ENCODE results near the gene NEMF.
"Not testable (repeated sequence)": the region's sequence is repeated elsewhere in the genome, so short reads cannot be mapped to it uniquely, and the experiment has no call there.

Gene NEMF

DNA sequence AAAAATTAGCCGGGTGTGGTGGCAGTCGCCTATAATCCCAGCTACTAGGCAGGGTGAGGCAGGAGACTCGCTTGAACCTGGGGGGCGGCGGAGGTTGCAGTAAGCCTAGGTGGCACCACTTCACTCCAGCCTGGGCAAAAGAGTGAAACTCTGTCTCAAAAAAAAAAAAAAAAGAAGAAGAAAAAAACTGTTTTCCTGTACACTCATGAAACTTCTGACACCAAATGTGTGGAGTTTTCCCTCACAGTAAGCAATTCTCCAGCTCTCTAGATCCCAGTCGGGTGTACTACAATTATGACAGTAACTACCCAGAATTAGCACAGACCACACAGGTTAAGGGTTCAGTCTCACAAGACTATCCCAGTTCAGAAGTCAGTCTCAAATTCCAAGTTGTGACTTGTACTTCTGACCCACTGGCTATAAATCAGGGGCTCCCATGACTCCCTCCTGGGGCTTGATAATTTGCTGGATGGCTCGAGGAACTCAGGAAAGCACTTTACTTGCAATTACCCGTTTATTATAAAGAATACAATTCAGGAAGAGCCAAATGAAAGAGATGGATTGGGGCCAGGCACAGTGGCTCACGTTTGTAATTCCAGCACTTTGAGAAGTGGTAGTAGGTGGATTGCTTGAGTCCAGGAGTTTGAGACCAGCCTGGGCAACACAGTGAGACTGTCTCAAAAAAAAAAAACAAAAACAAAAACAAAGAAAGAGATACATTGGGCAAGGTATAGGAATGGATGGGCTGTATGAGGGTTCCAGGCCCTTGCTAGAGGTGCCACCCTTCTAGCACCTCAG, 27.9 kb upstream of the NEMF start:
- TF ChIP-seq, protein P1, sequence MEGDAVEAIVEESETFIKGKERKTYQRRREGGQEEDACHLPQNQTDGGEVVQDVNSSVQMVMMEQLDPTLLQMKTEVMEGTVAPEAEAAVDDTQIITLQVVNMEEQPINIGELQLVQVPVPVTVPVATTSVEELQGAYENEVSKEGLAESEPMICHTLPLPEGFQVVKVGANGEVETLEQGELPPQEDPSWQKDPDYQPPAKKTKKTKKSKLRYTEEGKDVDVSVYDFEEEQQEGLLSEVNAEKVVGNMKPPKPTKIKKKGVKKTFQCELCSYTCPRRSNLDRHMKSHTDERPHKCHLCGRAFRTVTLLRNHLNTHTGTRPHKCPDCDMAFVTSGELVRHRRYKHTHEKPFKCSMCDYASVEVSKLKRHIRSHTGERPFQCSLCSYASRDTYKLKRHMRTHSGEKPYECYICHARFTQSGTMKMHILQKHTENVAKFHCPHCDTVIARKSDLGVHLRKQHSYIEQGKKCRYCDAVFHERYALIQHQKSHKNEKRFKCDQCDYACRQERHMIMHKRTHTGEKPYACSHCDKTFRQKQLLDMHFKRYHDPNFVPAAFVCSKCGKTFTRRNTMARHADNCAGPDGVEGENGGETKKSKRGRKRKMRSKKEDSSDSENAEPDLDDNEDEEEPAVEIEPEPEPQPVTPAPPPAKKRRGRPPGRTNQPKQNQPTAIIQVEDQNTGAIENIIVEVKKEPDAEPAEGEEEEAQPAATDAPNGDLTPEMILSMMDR (IDR thresholded peaks at IDR 0.05; ENCODE audit: unreplicated experiment in 3 of 3): no peak
- Mint-ChIP-seq H3K4me3 (no peak overlapping the region), H3K27ac (peak overlapping the region in 2 of 3 experiments; percentile 14 to 85), H3K9me3 (no peaks in the 10 kb centered on the region), H3K36me3 (ENCODE audit: low read depth) (no peaks in the 10 kb centered on the region), H3K4me1 (peaks cover 5% of the 10 kb centered on the region), H3K27me3 (ENCODE audit: low read depth) (peaks cover 4% of the 10 kb centered on the region)

DNA sequence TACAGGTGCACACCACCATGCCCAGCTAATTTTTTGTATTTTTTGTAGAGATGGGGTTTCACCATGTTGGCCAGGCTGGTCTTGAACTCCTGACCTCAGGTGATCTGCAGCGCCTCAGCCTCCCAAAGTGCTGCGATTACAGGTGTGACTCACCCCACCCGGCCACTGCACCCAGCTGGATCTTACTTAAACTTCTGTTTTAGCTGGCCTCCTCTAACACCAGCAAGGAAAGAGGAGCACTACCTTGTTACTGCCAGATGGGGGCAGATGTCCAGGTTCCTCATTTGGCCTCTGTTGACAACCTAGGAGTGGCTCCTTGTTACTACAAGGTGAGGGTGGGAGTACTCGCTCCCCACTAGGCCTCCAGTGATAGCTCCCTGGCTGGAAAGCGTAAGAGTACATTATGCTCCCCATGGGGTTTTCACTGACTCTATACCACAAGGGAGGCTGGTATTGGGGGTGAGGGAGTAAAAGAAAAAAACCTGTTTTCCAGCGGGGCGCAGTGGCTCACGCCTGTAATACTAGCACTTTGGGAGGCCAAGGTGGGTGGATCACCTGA, 27.1 kb upstream of the NEMF start:
- peaks cover 4% of the 10 kb centered on the region for H3K27me3 Mint-ChIP-seq (ENCODE audit: low read depth)
- H3K4me3 Mint-ChIP-seq: no peak overlapping the region
- H3K4me1 Mint-ChIP-seq: peaks cover 5% of the 10 kb centered on the region
- no peaks in the 10 kb centered on the region for H3K9me3 Mint-ChIP-seq
- TF ChIP-seq, protein P1 (IDR thresholded peaks at IDR 0.05; ENCODE audit: unreplicated experiment in 3 of 3): peak; percentile 49 to 56 (median 50)
- H3K36me3 Mint-ChIP-seq (ENCODE audit: low read depth): no peaks in the 10 kb centered on the region
- peak overlapping the region in 1 of 3 experiments; percentile 74 for H3K27ac Mint-ChIP-seq

DNA sequence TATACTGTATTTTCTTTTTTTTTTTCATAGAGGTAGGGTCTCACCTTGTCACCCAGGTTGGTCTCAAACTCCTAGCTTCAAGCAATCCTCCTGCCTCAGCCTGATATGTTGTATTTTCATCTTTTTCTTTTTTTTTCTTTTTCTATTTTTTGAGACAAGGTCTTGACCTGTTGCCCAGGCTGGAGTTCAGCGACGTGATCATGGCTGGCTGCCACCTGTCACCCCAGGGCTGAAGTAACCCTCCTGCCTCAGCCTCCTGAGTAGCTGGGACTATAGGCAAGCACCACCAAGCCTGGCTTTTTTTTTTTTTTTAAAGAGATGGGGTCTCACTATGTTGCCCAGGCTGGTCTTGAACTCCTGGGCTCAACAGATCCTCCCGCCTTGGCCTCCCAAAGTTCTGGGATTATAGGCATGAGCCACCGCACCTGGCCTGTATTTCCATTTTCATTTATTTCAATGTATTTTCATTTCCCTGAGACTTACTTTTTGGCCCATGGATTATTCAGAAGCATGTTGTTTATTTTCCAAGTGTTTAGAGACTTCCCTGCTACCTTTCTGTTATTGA, 24.1 kb upstream of the NEMF start:
- peaks cover 5% of the 10 kb centered on the region for H3K4me1 Mint-ChIP-seq
- H3K36me3 Mint-ChIP-seq (ENCODE audit: low read depth): no peaks in the 10 kb centered on the region
- TF ChIP-seq, protein P1 (IDR thresholded peaks at IDR 0.05; ENCODE audit: unreplicated experiment in 3 of 3): no peak
- peaks cover 7% of the 10 kb centered on the region for H3K27me3 Mint-ChIP-seq (ENCODE audit: low read depth)
- no peak overlapping the region for H3K27ac Mint-ChIP-seq
- H3K9me3 Mint-ChIP-seq: no peaks in the 10 kb centered on the region
- H3K4me3 Mint-ChIP-seq: no peak overlapping the region

DNA sequence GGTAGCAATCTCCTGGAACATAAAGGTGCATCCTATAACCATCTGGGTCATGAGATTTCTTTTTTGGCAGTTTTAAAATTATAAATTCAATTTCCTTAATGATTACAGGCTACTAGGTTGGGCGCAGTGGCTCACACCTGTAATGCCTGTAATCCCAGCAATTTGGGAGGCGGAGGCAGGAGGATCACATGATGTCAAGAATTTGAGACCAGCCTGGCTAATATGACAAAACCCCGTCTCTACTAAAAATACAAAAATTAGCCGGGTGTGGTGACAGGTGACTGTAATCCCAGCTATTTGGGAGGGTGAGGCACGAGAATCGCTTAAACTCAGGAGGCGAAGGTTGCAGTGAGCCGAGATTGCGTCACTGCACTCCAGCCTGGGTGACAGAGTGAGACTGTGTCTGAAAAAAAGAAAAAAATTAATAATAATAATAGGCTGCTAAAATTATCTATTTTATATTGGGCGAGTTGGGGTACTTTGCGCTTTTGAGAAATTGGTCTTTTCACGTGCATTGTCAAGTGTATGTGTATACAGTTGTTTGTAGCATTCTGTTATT, 23.1 kb upstream of the NEMF start:
- H3K27me3 Mint-ChIP-seq (ENCODE audit: low read depth): peaks cover 7% of the 10 kb centered on the region
- no peak overlapping the region for H3K4me3 Mint-ChIP-seq
- TF ChIP-seq, protein P1 (IDR thresholded peaks at IDR 0.05; ENCODE audit: unreplicated experiment in 3 of 3): no peak
- no peaks in the 10 kb centered on the region for H3K36me3 Mint-ChIP-seq (ENCODE audit: low read depth)
- no peak overlapping the region for H3K27ac Mint-ChIP-seq
- no peaks in the 10 kb centered on the region for H3K9me3 Mint-ChIP-seq
- peaks cover 4% of the 10 kb centered on the region for H3K4me1 Mint-ChIP-seq

DNA sequence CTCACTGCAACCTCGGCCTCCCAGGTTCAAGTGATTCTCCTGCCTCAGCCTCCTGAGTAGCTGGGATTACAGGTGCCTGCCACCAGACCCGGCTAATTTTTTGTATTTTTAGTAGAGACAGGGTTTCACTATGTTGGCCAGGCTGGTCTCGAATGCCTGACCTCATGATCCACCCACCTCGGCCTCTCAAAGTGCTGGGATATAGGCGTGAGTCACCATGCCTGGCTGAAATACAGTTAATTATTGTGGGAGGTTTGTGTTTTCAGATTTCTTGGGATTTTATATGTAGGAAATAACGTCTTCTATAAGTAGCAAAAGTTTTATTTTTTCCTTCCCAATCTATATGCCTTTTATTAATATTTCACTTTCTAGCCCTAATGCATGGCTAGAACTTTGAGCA, 21.0 kb upstream of the NEMF start:
- H3K27me3 Mint-ChIP-seq (ENCODE audit: low read depth); H3K4me3 Mint-ChIP-seq: not testable (repeated sequence)

DNA sequence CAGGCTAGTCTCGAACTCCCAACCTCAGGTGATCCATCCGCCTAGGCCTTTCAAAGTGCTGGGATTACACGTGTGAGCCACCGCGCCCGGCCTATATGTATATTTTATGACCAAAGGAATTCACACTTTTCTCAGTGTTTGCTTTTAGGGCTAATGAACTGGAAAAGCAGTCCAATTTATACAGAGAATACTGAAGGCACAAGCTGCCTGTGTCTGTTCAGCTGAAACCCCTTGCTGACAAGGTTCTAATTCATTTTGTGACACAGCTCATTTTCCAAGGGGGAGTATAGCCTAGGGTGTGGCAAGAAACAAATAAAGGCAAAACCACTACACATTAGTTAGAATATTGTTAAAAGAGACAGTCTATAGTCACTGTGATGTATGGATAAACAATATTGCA, 18.3 kb upstream of the NEMF start:
- Mint-ChIP-seq H3K27ac (peak overlapping the region in 1 of 3 experiments; percentile 48), H3K4me1 (peaks cover 6% of the 10 kb centered on the region), H3K27me3 (ENCODE audit: low read depth) (peaks cover 7% of the 10 kb centered on the region), H3K36me3 (ENCODE audit: low read depth) (no peaks in the 10 kb centered on the region), H3K4me3 (no peak overlapping the region), H3K9me3 (no peaks in the 10 kb centered on the region)
- TF ChIP-seq, protein P1 (IDR thresholded peaks at IDR 0.05; ENCODE audit: unreplicated experiment in 3 of 3): no peak

More for the DNA sequence above, 21.0 kb upstream of the NEMF start:
- H3K27ac Mint-ChIP-seq; H3K9me3 Mint-ChIP-seq; H3K4me1 Mint-ChIP-seq; H3K36me3 Mint-ChIP-seq (ENCODE audit: low read depth): not testable (repeated sequence)
